ENCODE data around the gene KRT76.

DNA sequence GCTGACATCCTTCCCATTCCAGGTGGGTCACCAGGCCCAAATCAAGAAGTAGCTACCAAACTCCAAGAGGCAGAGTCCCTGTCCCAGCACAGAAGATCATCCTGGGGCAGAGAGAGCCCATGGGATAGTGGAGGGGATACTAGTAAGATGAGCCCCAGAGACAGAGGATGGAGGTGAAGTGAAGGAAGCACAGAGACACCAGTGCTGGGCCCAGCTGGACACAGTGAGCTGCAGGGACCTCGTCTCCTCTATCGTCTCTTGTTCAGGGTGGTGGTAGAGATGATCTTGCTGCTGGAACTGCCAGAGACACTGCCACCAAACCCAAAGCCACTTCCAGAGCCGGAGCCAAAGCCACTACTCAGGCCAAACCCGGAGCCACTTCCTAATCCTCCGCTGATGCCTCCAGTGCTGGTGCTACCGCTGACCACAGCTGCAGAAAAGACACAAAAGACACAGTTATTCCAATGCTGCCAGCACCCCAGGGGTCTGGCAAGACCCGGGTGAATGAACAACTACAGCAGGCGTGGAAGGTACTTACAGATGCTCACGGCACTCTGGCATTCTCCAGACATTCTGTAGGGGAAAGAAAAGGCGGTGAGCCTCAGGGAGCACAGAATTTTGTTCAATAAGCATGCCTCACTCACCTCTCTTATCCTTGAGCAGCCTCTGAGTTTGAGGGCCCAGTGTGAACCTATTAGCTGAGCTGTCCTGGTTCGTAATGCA lies 29.8 kb upstream of the KRT76 start:
- TF ChIP-seq, protein P1, sequence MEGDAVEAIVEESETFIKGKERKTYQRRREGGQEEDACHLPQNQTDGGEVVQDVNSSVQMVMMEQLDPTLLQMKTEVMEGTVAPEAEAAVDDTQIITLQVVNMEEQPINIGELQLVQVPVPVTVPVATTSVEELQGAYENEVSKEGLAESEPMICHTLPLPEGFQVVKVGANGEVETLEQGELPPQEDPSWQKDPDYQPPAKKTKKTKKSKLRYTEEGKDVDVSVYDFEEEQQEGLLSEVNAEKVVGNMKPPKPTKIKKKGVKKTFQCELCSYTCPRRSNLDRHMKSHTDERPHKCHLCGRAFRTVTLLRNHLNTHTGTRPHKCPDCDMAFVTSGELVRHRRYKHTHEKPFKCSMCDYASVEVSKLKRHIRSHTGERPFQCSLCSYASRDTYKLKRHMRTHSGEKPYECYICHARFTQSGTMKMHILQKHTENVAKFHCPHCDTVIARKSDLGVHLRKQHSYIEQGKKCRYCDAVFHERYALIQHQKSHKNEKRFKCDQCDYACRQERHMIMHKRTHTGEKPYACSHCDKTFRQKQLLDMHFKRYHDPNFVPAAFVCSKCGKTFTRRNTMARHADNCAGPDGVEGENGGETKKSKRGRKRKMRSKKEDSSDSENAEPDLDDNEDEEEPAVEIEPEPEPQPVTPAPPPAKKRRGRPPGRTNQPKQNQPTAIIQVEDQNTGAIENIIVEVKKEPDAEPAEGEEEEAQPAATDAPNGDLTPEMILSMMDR (IDR thresholded peaks at IDR 0.05; ENCODE audit: low read depth, low read length) = no peak
- no peak for TF ChIP-seq POLR2A (IDR thresholded peaks at IDR 0.05; ENCODE audit: extremely low read depth, insufficient read length)
- no peak for TF ChIP-seq MYC (IDR thresholded peaks at IDR 0.05; ENCODE audit: low read depth, low read length)

Data from NB4 (cell line).